Retinal pigment epithelial cell (primary cell): ENCODE measurements around the gene EPB41L3.
A peak's percentile ranks its signal among the peaks of the same experiment; 100 is the strongest.

Source experiments
- DNase-seq: peaks from one replicate; pipeline ENCODE4 v3.0.0-alpha.2; 2010; ENCODE audit warnings: low read depth
- H3K4me3 ChIP-seq: 2 replicates; pipeline ENCODE4 v1.5.1; 2011; ENCODE audit warnings: mild to moderate bottlenecking, low read length, control low read depth, moderate library complexity
- TF ChIP-seq, protein P1 (sequence below): conservative IDR thresholded peaks from 2 replicates; pipeline ENCODE4 v1.5.1; 2011; ENCODE audit warnings: low read depth, low read length, control low read depth, inconsistent platforms

The EPB41L3 gene

DNA sequence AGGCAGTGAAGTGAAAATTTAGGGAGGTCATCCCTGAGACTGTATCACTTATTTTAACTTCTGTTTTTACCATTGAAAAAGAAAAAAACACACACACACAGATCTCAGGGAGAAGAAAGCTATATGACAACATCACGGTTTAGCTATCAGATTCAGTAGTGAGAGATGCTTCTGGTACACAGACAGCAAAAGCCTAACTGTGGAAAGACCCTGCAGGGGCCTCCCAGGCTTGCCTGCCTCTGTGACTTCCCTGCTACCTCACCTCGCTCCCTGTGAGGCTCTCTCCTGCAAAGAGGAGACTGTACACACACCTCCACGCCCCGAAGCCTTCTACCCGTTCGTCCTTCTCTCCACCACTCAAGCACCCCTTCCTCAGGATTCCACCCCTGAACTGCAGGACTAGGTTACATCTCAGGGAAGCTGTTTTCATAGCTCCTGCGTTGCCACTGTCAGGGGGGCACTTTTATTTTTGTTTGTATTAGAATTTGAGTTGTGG, 86.3 kb downstream of the EPB41L3 start:
- no peak for DNase-seq
- no peak overlapping the region for H3K4me3 ChIP-seq
- TF ChIP-seq, protein P1, sequence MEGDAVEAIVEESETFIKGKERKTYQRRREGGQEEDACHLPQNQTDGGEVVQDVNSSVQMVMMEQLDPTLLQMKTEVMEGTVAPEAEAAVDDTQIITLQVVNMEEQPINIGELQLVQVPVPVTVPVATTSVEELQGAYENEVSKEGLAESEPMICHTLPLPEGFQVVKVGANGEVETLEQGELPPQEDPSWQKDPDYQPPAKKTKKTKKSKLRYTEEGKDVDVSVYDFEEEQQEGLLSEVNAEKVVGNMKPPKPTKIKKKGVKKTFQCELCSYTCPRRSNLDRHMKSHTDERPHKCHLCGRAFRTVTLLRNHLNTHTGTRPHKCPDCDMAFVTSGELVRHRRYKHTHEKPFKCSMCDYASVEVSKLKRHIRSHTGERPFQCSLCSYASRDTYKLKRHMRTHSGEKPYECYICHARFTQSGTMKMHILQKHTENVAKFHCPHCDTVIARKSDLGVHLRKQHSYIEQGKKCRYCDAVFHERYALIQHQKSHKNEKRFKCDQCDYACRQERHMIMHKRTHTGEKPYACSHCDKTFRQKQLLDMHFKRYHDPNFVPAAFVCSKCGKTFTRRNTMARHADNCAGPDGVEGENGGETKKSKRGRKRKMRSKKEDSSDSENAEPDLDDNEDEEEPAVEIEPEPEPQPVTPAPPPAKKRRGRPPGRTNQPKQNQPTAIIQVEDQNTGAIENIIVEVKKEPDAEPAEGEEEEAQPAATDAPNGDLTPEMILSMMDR = no peak

DNA sequence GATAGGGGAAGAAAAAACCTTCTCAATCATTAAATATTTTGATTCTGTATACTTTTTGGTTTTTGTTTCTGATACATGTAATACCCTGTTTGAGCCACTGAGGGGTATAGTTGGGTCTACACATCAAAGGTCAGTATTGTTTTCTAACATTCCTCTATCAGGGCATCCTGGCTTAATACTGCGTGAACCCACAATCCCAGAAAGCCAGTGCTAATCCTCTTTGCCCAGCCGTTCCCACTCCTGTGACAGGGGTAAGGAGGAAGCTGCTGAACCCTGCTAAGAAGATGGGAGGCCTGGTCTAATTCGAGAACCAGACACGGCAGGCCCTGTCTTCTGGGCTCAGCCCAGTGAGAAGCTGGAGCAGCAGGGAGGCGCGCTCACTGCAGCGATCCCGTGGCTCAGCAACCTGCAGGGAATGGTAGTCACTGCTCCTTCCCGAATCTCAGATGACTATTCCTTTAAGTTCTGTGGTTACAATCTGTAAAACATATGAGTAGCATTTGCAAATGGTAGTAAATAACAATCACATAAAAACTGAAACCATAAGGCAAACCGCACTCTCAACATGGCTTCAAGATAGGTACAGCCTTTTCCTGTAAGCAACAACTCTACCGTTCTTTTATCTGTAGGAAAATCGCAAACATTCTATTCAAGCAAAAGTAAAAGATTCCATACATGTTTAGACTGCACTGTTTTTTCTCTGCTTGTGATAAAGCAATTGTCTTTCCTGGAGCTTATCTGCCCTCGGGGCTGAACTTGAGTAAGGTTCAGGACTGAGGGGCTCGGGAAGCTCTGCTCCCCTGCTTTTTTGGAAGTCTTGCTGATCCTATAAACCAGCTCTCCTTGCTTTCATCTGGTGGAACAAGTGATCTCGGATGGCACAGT, 87.0 kb downstream of the EPB41L3 start:
- H3K4me3 ChIP-seq = peak overlapping the region; percentile 29
- TF ChIP-seq, protein P1 = peak; percentile 53
- peak; percentile 88 for DNase-seq

DNA sequence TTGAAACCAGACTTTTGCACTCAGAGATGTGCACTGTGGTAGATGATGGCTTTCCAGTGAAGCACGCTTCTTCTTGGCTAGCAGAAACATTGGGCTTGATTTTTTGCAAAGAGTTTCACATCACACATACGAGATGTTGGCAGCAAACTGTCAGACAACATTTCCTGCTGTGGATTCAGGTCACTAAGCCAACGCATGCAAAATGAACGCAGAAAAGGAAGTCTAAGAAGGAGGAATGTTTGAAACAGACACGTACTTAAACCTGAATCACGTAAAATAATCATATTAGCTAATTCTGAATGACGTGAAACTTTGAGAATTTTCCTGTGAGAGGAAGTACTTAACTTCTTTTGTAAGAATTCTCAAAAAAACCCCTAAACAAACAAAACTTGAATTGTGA, 88.1 kb downstream of the EPB41L3 start:
- TF ChIP-seq, protein P1 = no peak
- H3K4me3 ChIP-seq = no peak overlapping the region
- DNase-seq = peak; percentile 75

DNA sequence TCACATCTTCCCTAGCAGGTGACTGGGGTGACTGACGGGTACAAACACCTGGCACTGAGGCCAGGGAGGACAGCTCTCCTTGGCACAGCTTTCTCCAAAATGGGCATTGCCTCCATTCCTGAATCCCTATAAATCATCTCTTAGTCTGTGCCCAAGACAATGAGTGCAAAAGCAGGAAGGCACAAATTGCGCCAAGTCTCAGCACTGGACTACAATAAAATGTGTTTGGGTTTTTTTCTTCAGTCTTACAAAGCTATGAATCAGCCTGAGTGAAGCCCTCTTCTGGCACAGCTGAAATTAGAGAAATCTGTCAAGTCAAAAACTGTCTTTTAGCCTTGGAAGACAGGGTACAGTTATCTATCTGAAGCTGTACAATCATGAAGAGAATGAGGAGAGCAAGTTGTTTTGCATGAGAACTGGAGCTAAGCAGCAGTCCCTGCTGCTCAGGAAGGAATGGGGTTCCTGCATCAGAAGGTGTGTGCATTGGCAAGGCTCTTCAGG, 90.8 kb downstream of the EPB41L3 start:
- TF ChIP-seq, protein P1 = no peak
- no peak for DNase-seq
- no peak overlapping the region for H3K4me3 ChIP-seq

DNA sequence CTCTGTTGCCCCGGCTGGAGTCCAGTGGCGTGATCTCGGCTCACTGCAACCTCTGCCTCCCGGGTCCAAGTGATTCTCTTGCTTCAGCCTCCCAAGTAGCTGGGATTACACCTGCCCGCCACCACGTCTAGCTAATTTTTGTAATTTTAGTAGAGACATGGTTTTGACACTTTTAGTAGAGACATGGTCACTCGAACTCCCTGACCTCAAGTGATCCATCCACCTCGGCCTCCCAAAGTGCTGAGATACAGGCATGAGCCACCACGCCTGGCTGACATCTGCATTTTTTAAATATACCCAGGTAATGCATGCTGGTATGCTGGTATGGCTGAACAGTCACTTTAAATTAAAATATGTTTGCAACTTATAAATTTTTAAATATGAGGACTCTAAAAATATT, 91.9 kb downstream of the EPB41L3 start:
- no peak for DNase-seq
- TF ChIP-seq, protein P1 = no peak
- H3K4me3 ChIP-seq = no peak overlapping the region

DNA sequence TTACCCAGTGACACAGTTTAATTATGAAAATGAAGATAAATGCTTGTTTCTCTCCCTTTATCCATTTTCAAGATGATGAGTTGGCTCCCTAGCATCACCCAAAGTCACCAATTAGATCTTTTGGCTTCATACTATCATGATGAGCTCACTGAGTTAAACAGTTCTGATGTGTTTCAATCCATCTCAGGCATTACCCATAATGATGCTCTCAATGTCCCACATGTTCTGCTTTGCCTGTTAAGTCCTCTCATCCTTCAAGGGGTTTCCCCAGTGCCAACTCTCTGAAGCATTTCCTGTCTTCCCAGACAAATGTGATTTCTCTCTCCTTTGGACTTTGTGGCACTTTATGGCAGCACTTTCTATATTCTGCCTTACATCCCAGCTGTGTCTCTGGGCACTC, 92.6 kb downstream of the EPB41L3 start:
- no peak for DNase-seq
- no peak overlapping the region for H3K4me3 ChIP-seq
- TF ChIP-seq, protein P1 = no peak

DNA sequence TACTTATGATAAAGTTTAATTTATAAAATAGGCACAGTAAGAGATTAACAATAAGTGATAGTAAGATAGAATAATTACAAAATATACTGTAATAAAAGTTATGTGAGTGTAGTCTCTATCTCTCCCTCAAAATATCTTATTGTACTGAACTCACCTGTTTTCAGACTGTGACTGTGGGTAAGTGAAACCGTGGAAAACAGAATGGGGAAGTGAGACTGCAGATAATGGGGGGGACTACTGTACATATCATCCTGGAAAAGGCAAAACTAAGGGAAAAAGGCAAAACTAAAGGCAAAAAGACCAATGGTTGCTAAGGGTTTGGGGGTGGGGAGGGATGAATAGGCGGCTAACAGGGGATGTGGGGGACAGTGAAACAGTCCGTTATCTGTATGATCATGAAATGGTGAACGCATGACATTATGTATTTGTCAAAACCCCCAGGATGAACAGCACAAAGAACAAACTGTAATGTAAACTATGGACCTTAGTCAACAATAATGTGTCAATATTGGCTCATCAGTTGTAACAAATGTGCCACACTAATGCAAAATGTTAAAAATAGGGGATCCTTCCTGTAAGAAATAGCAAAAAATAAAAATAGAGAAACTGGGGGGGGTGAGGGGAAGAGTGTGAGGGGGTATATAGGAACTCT, 93.8 kb downstream of the EPB41L3 start:
- DNase-seq = no peak
- TF ChIP-seq, protein P1 = no peak
- H3K4me3 ChIP-seq = no peak overlapping the region
